ENCODE measurements around the gene COL4A3. TPM values are rescaled to one million over a fixed set of nuclear protein-coding genes. Genes with fewer than 3 reads are reported as not detected.

COL4A3 gene
- total and polyA plus RNA-seq, 2 experiments from 2014 or later = 0.29 TPM; not detected in 1

- H3K4me1 ChIP-seq (ENCODE audit: low read depth) = no peaks in the 10 kb centered on the region
- peaks cover 2% of the 10 kb centered on the region for H3K36me3 ChIP-seq
- DNase-seq (ENCODE audit: low read depth in 1 of 2, low spot score in 1 of 2) = no peak
- H3K27me3 ChIP-seq = no peaks in the 10 kb centered on the region
- H3K9me3 ChIP-seq (ENCODE audit: low read depth) = no peaks in the 10 kb centered on the region
- H3K27ac ChIP-seq = no peak overlapping the region
- TF ChIP-seq CTCF (IDR thresholded peaks at IDR 0.05; ENCODE audit: low read depth, low read length) = no peak
- H3K4me3 ChIP-seq = no peak overlapping the region
These were observed 199.3 kb downstream of the COL4A3 start for GRCh38 chr2:227363756-227364155.

Other genes starting within 250 kb of the COL4A3 start
- gene COL4A4, start 419 bp upstream of the COL4A3 start, total RNA-seq = 0.14 and 0.15 TPM in 2 replicates
- gene COL4A4, start 419 bp upstream of the COL4A3 start, polyA plus RNA-seq = 0.07 and 0.16 TPM in 2 replicates
- 109 and 144 TPM in 2 replicates for gene MFF, start 160.6 kb downstream of the COL4A3 start, total RNA-seq
- gene MFF, start 160.6 kb downstream of the COL4A3 start, polyA plus RNA-seq = 125 and 133 TPM in 2 replicates
- gene TM4SF20, start 214.7 kb downstream of the COL4A3 start, total RNA-seq = not detected in 2 replicates
- 0.19 TPM in 1 of 2 replicates, not detected in the other for gene TM4SF20, start 214.7 kb downstream of the COL4A3 start, polyA plus RNA-seq
- gene SCYGR1, start 223.3 kb downstream of the COL4A3 start, total RNA-seq = not detected in 2 replicates
- gene SCYGR1, start 223.3 kb downstream of the COL4A3 start, polyA plus RNA-seq = not detected in 2 replicates